ENCODE measurements around the gene LRRC59. TPM values are rescaled to one million over a fixed set of nuclear protein-coding genes. Genes with fewer than 3 reads are reported as not detected.
A peak's percentile ranks its signal among the peaks of the same experiment; 100 is the strongest.

LRRC59 gene
- total and polyA plus RNA-seq, 4 donors, result 21.4 to 136 (median 75.6) TPM

DNA sequence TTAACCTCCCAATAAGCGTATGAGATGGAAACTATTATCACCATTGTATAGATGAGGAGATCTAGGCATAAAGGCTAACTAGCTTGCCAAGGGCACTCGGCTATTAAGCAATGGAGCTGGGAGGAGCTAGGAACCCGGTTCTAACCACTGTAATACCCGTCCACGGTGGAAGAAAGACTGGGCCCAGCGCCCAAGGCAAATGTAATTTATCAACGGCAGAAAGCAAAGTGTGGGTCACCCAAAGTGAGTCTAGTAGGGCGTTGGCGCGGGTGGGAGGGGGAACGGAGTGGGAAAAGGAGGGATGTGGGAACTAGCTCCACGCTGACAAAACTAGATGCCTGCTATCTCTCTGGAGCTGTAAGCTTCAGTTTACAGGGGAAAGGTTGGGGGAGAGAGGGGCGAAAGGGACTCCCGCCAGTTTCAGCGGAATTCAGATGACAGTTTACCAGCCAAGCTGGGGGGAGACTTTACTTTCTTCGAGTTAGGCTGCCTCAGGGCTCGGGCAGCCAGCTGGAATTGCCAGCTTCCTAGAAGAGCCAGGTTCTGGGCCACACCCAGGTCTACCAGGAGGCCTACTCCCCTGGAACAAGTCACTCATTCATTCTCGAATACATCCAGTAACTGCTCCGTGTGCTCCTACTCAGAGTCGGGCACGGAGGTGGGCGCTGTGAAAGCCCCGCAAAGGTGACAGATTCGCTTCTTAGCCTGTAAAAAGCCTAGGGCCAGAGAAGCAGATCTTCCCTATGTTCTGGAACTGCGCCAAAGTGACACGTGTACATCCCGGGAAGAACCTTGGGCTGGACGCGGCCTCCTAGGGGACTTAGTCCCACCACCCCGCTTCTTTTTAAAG, 837 bp downstream of the LRRC59 start:
- Histone ChIP-seq H3K9ac (ENCODE audit: low read depth in 1 of 2, low read length in 2 of 2) (peak overlapping the region; percentile 86 to 90), H3K36me3 (ENCODE audit: control insufficient read depth in 4 of 4, insufficient read depth in 3 of 4, low read depth in 1 of 4, low read length in 3 of 4) (peaks cover 12 to 35% (median 33%) of the 10 kb centered on the region in 4 donors), H3K27ac (ENCODE audit: low read depth in 1 of 2, low read length in 2 of 2) (peak overlapping the region; percentile 63 to 84), H3K4me1 (ENCODE audit: control insufficient read depth in 4 of 4, insufficient read depth in 4 of 4, low read length in 3 of 4) (peaks cover 7 to 35% (median 25%) of the 10 kb centered on the region in 4 donors), H3K4me3 (ENCODE audit: low read depth in 1 of 3, low read length in 3 of 3) (peak overlapping the region; percentile 86 to 93 (median 87)), H3K27me3 (ENCODE audit: control insufficient read depth in 4 of 4, insufficient read depth in 4 of 4, low read length in 3 of 4) (no peaks in the 10 kb centered on the region), H3K9me3 (ENCODE audit: control insufficient read depth in 4 of 4, low read length in 3 of 4) (no peaks in the 10 kb centered on the region)
- WGBS, result 5% methylated on average over 30 of the region's 30 CpGs
- TF ChIP-seq RAD21 (IDR thresholded peaks at IDR 0.05) (peak in 1 of 2 donors; percentile 15), FOXA2 (IDR thresholded peaks at IDR 0.05) (no peak)
- TF ChIP-seq, protein P1, sequence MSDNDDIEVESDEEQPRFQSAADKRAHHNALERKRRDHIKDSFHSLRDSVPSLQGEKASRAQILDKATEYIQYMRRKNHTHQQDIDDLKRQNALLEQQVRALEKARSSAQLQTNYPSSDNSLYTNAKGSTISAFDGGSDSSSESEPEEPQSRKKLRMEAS (IDR thresholded peaks at IDR 0.05), result peak; percentile 50
- peak; percentile 52 for DNase-seq (ENCODE audit: low spot score)

DNA sequence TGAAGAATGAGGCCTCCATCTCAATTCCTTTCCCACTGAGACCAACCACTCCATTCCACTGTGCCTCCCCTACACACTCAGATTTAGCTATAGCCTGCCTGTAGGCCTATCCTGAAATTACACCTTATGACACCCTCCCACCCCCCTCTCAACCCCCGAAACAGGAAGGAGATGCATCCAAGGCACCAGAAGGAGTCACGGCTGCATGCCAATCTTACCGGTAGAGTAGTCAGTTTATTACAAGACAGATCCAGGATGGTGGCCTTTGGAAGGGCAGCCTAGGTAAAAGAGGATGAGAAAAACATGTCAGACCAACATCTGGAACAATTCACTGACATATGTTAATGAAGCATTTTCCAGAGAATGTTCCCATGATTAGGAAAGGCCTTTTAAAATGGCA, 2.6 kb downstream of the LRRC59 start:
- WGBS, result 39% methylated on average over 3 of the region's 3 CpGs
- no peaks in the 10 kb centered on the region for H3K9me3 ChIP-seq (ENCODE audit: control insufficient read depth in 4 of 4, low read length in 3 of 4)
- peaks cover 14 to 49% (median 45%) of the 10 kb centered on the region in 4 donors for H3K36me3 ChIP-seq (ENCODE audit: control insufficient read depth in 4 of 4, insufficient read depth in 3 of 4, low read depth in 1 of 4, low read length in 3 of 4)
- H3K9ac ChIP-seq (ENCODE audit: low read depth in 1 of 2, low read length in 2 of 2), result no peak overlapping the region
- no peak for DNase-seq (ENCODE audit: low spot score)
- no peaks in the 10 kb centered on the region for H3K27me3 ChIP-seq (ENCODE audit: control insufficient read depth in 4 of 4, insufficient read depth in 4 of 4, low read length in 3 of 4)
- H3K4me1 ChIP-seq (ENCODE audit: control insufficient read depth in 4 of 4, insufficient read depth in 4 of 4, low read length in 3 of 4), result peaks cover 7 to 35% (median 25%) of the 10 kb centered on the region in 4 donors
- H3K4me3 ChIP-seq (ENCODE audit: low read depth in 1 of 3, low read length in 3 of 3), result no peak overlapping the region
- no peak overlapping the region for H3K27ac ChIP-seq (ENCODE audit: low read depth in 1 of 2, low read length in 2 of 2)
- TF ChIP-seq HNF4A (conservative IDR thresholded peaks at IDR 0.05) (no peak), RAD21 (IDR thresholded peaks at IDR 0.05) (no peak), FOXA1 (IDR thresholded peaks at IDR 0.05) (no peak), YY1 (IDR thresholded peaks at IDR 0.05) (no peak)

DNA sequence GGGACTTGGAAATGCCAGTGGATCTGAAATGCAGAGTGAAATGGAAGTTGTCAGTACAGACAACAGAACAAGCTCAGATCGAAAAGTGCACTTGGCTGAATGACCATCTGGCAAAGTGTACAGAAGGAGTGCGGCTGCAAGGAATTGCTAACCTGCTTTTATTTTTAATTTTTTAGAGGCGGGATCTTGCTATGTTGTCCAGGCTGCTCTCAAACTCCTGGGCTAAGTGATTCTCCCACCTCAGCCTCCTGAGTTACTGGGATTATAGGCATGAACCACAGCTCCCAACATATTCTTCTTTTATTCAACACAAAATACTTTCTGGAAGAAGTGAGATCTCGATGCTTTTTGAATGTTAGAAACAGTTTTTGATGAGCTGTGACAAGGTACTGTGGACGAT, 3.6 kb downstream of the LRRC59 start:
- Histone ChIP-seq H3K4me1 (ENCODE audit: control insufficient read depth in 4 of 4, insufficient read depth in 4 of 4, low read length in 3 of 4) (peaks cover 7 to 35% (median 25%) of the 10 kb centered on the region in 4 donors), H3K4me3 (ENCODE audit: low read depth in 1 of 3, low read length in 3 of 3) (no peak overlapping the region), H3K27ac (ENCODE audit: low read depth in 1 of 2, low read length in 2 of 2) (no peak overlapping the region), H3K9me3 (ENCODE audit: control insufficient read depth in 4 of 4, low read length in 3 of 4) (no peaks in the 10 kb centered on the region), H3K9ac (ENCODE audit: low read depth in 1 of 2, low read length in 2 of 2) (no peak overlapping the region), H3K36me3 (ENCODE audit: control insufficient read depth in 4 of 4, insufficient read depth in 3 of 4, low read depth in 1 of 4, low read length in 3 of 4) (peaks cover 14 to 59% (median 50%) of the 10 kb centered on the region in 4 donors), H3K27me3 (ENCODE audit: control insufficient read depth in 4 of 4, insufficient read depth in 4 of 4, low read length in 3 of 4) (no peaks in the 10 kb centered on the region)
- WGBS, result 81% methylated on average over 5 of the region's 5 CpGs
- TF ChIP-seq FOXA1 (IDR thresholded peaks at IDR 0.05), result no peak
- TF ChIP-seq NR2F2 (IDR thresholded peaks at IDR 0.05), result no peak
- TF ChIP-seq, protein P1 (IDR thresholded peaks at IDR 0.05), result no peak
- no peak for DNase-seq (ENCODE audit: low spot score)

DNA sequence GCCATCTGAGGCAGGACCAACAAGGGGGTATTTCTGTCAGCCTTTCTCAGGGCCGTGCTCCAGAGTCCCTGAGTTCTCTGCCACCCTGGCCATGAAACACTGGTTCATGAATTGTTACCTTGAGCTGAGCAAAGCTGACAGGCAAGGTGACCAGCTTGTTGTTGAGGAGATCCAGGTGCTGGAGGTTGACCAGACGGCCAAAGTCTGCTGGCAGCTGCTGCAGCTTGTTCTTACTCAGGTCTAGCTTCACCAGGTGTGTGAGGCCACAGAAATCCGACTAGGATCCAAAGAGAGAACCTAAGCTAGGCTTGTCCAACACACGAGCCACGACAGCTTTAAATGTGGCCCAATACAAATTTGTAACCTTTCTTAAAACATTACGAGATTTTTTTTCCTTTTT, 4.7 kb downstream of the LRRC59 start:
- peaks cover 4 to 32% (median 23%) of the 10 kb centered on the region in 4 donors for H3K4me1 ChIP-seq (ENCODE audit: control insufficient read depth in 4 of 4, insufficient read depth in 4 of 4, low read length in 3 of 4)

More for the DNA sequence above, 4.7 kb downstream of the LRRC59 start:
- no peak overlapping the region for H3K27ac ChIP-seq (ENCODE audit: low read depth in 1 of 2, low read length in 2 of 2)
- H3K27me3 ChIP-seq (ENCODE audit: control insufficient read depth in 4 of 4, insufficient read depth in 4 of 4, low read length in 3 of 4), result no peaks in the 10 kb centered on the region
- no peaks in the 10 kb centered on the region for H3K9me3 ChIP-seq (ENCODE audit: control insufficient read depth in 4 of 4, low read length in 3 of 4)
- 71% methylated on average over 6 of the region's 6 CpGs for WGBS
- DNase-seq (ENCODE audit: low spot score), result no peak
- H3K36me3 ChIP-seq (ENCODE audit: control insufficient read depth in 4 of 4, insufficient read depth in 3 of 4, low read depth in 1 of 4, low read length in 3 of 4), result peaks cover 14 to 67% (median 59%) of the 10 kb centered on the region in 4 donors
- no peak for TF ChIP-seq SP1 (IDR thresholded peaks at IDR 0.05)
- no peak for TF ChIP-seq TAF1 (conservative IDR thresholded peaks at IDR 0.05)
- no peak for TF ChIP-seq RXRA (IDR thresholded peaks at IDR 0.05)
- no peak for TF ChIP-seq EGR1 (IDR thresholded peaks at IDR 0.05; ENCODE audit: low read depth in 2 of 2)
- TF ChIP-seq, protein P2, sequence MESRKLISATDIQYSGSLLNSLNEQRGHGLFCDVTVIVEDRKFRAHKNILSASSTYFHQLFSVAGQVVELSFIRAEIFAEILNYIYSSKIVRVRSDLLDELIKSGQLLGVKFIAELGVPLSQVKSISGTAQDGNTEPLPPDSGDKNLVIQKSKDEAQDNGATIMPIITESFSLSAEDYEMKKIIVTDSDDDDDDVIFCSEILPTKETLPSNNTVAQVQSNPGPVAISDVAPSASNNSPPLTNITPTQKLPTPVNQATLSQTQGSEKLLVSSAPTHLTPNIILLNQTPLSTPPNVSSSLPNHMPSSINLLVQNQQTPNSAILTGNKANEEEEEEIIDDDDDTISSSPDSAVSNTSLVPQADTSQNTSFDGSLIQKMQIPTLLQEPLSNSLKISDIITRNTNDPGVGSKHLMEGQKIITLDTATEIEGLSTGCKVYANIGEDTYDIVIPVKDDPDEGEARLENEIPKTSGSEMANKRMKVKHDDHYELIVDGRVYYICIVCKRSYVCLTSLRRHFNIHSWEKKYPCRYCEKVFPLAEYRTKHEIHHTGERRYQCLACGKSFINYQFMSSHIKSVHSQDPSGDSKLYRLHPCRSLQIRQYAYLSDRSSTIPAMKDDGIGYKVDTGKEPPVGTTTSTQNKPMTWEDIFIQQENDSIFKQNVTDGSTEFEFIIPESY (IDR thresholded peaks at IDR 0.05), result no peak
- no peak overlapping the region for H3K9ac ChIP-seq (ENCODE audit: low read depth in 1 of 2, low read length in 2 of 2)
- H3K4me3 ChIP-seq (ENCODE audit: low read depth in 1 of 3, low read length in 3 of 3), result no peak overlapping the region

All from liver (tissue), 9 donors.